ENCODE data around the gene CALR.
"Not testable (repeated sequence)": the region's sequence is repeated elsewhere in the genome, so short reads cannot be mapped to it uniquely, and the experiment has no call there.

CALR gene

GRCh38 chr19:12952488-12953137, 14.2 kb downstream of the CALR start:
- Histone ChIP-seq H3K36me3 (peaks cover 79% of the 10 kb centered on the region), H3K4me3 (no peak overlapping the region), H3K4me2 (no peak overlapping the region), H3K4me1 (peaks cover 72% of the 10 kb centered on the region), H3K9me3 (no peaks in the 10 kb centered on the region), H4K20me1 (peaks cover 88% of the 10 kb centered on the region), H3K9ac (no peak overlapping the region), H3K27ac (no peak overlapping the region), H3K27me3 (no peaks in the 10 kb centered on the region)
- TF ChIP-seq Cebpa-rat (IDR thresholded peaks at IDR 0.05): no peak

DNA sequence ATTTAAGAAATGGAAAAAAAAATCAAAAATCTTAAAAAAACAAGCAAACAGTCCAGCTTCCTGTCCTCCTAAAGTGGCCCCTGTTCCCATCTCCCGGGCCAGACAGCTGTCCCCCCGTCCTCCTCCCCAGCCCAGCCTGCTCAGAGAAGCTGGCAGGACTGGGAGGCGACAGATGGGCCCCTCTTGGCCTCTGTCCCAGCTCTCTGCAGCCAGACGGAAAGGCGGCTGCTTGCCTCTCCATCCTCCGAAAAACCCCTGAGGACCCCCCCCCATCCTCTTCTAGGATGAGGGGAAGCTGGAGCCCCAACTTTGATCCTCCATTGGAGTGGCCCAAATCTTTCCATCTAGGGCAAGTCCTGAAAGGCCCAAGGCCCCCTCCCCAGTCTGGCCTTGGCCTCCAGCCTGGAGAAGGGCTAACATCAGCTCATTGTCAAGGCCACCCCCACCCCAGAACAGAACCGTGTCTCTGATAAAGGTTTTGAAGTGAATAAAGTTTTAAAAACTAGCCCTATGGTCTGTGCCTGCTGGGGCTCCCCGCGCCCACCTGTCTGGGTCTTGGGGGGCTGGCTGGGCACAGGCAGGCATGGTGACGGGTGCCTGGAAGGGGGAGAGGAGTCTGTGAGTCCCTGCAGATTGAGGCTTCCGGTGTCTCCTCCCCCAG, 14.9 kb downstream of the CALR start:
- H3K4me1 ChIP-seq: peaks cover 72% of the 10 kb centered on the region
- H3K27ac ChIP-seq: no peak overlapping the region
- 0 out of 2 replicates have a peak overlapping the region, but pooled peaks have one; percentile 89 for H3K4me2 ChIP-seq
- H3K9ac ChIP-seq: no peak overlapping the region
- peaks cover 82% of the 10 kb centered on the region for H4K20me1 ChIP-seq
- no peak for TF ChIP-seq Cebpa-rat (IDR thresholded peaks at IDR 0.05)
- H3K27me3 ChIP-seq: no peaks in the 10 kb centered on the region
- H3K4me3 ChIP-seq: no peak overlapping the region
- H3K9me3 ChIP-seq: no peaks in the 10 kb centered on the region
- peaks cover 72% of the 10 kb centered on the region for H3K36me3 ChIP-seq

- peak overlapping the region; percentile 21; the same call in 1 of the 2 replicates for H3K9ac ChIP-seq
- no peak overlapping the region for H3K27ac ChIP-seq
- H3K4me2 ChIP-seq: peak overlapping the region; percentile 89
- peaks cover 65% of the 10 kb centered on the region for H3K36me3 ChIP-seq
- H3K4me3 ChIP-seq: no peak overlapping the region
- H4K20me1 ChIP-seq: peaks cover 74% of the 10 kb centered on the region
- TF ChIP-seq Cebpa-rat (IDR thresholded peaks at IDR 0.05): no peak
- H3K27me3 ChIP-seq: no peaks in the 10 kb centered on the region
- H3K9me3 ChIP-seq: no peaks in the 10 kb centered on the region
- H3K4me1 ChIP-seq: peaks cover 65% of the 10 kb centered on the region
Measured at GRCh38 chr19:12953799-12954611, 15.6 kb downstream of the CALR start.

DNA sequence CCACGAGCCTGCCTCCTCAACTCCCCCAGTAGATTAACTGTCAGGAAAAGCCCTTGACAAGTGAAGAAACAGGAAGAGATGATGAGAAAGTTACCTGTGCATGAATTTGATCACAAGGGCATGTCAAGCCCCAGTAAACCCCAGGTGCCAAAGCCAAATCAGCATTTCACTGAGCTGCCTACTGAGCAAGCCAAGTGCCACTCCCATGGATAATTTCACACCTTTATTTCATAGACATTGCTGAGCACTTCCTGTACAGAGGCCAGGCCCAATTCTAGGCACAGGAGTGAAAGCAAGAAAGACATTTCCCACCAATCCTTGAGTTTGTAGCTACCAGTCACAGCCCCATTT, 16.2 kb downstream of the CALR start:
- Histone ChIP-seq H3K27me3 (no peaks in the 10 kb centered on the region), H3K36me3 (peaks cover 59% of the 10 kb centered on the region), H3K9ac (peak overlapping the region; percentile 21; the same call in 1 of the 2 replicates), H3K9me3 (no peaks in the 10 kb centered on the region), H3K4me2 (peak overlapping the region; percentile 89), H4K20me1 (peaks cover 69% of the 10 kb centered on the region), H3K27ac (no peak overlapping the region), H3K4me1 (peaks cover 59% of the 10 kb centered on the region), H3K4me3 (no peak overlapping the region)
- no peak for TF ChIP-seq Cebpa-rat (IDR thresholded peaks at IDR 0.05)

GRCh38 chr19:12955575-12955974, 17.2 kb downstream of the CALR start:
- H3K9me3 ChIP-seq, H3K27ac ChIP-seq, H3K27me3 ChIP-seq: not testable (repeated sequence)
- Histone ChIP-seq H3K4me1 (peaks cover 50% of the 10 kb centered on the region), H4K20me1 (peaks cover 59% of the 10 kb centered on the region), H3K36me3 (peaks cover 49% of the 10 kb centered on the region), H3K9ac (peak overlapping the region; percentile 93), H3K4me2 (peak overlapping the region; percentile 89), H3K4me3 (peak overlapping the region; percentile 80)

DNA sequence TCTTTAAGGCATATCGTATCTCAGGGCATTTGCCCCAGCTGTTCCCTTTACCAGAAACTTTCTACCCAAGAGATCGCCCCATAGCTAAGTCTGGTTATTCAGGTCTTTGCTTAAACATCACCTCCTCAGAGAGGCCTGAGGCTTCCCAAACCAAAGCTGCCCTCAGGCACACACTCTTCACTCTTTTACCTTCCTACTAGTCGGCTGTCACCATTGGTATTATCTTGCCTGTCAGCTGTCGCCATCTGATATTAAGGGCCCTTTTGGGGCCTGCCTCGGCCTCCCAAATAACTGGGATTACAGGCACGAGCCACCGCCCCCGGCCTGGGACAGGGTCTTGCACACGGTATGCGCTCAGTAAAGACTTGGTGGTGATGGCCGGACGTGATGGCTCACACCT, 17.6 kb downstream of the CALR start:
- Histone ChIP-seq H4K20me1 (peaks cover 54% of the 10 kb centered on the region), H3K4me1 (peaks cover 50% of the 10 kb centered on the region), H3K4me2 (peak overlapping the region; percentile 89), H3K9me3 (no peaks in the 10 kb centered on the region), H3K36me3 (peaks cover 45% of the 10 kb centered on the region), H3K27ac (peak overlapping the region; percentile 94), H3K27me3 (no peaks in the 10 kb centered on the region), H3K4me3 (peak overlapping the region; percentile 80), H3K9ac (peak overlapping the region; percentile 93)
- no peak for TF ChIP-seq Cebpa-rat (IDR thresholded peaks at IDR 0.05)

GRCh38 chr19:12956446-12957388, 18.3 kb downstream of the CALR start, which contains the start of gene GADD45GIP1:
Gene GADD45GIP1, minus strand, starts transcription at chr19:12957223. Its CDS starts 11 bp downstream, at chr19:12957212.
- Histone ChIP-seq H3K36me3 (peaks cover 38% of the 10 kb centered on the region), H3K9ac (peak within 1 kb of the TSS; percentile 93), H3K9me3 (no peaks in the 10 kb centered on the region), H3K4me1 (peaks cover 50% of the 10 kb centered on the region), H3K27ac (peak within 1 kb of the TSS; percentile 94), H4K20me1 (peaks cover 47% of the 10 kb centered on the region), H3K27me3 (no peaks in the 10 kb centered on the region), H3K4me2 (peak within 1 kb of the TSS; percentile 89), H3K4me3 (peak within 1 kb of the TSS; percentile 80)
- TF ChIP-seq Cebpa-rat (IDR thresholded peaks at IDR 0.05): no peak

- H3K9ac ChIP-seq: peak overlapping the region; percentile 93
- not testable (repeated sequence) for H3K9me3 ChIP-seq, H3K27me3 ChIP-seq
- peak overlapping the region; percentile 89 for H3K4me2 ChIP-seq
- H3K36me3 ChIP-seq: peaks cover 30% of the 10 kb centered on the region
- H3K4me3 ChIP-seq: peak overlapping the region; percentile 80
- peaks cover 40% of the 10 kb centered on the region for H4K20me1 ChIP-seq
- H3K4me1 ChIP-seq: peaks cover 46% of the 10 kb centered on the region
- H3K27ac ChIP-seq: peak overlapping the region; percentile 94
Measured at GRCh38 chr19:12957389-12957952, 19.1 kb downstream of the CALR start.

DNA sequence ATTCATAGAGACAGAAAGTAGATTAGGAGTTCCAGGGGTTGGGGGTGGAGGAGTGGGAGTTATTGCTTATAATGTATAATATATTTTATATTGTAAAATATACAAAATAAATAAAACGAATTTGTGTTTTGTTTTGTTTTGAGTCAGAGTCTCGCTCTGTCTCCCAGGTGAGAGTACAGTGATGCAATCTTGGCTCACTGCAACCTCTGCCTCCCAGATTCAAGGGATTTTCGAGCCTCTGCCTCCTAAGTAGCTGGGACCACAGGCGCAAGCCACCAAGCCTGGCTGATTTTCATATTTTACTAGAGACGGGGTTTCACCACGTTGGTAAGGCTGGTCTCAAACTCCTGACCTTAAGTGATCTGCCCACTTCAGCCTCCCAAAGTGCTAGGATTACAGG, 21.1 kb downstream of the CALR start:
- Histone ChIP-seq H3K9ac (no peak overlapping the region), H3K4me1 (peaks cover 27% of the 10 kb centered on the region), H3K4me3 (no peak overlapping the region), H3K27me3 (no peaks in the 10 kb centered on the region), H3K27ac (no peak overlapping the region), H4K20me1 (peaks cover 20% of the 10 kb centered on the region), H3K4me2 (no peak overlapping the region), H3K36me3 (peaks cover 10% of the 10 kb centered on the region), H3K9me3 (no peaks in the 10 kb centered on the region)
- TF ChIP-seq Cebpa-rat (IDR thresholded peaks at IDR 0.05): no peak
